MCF 10A (cell line): Measurements from ENCODE around the gene SHROOM3. TPM values are rescaled to one million over a fixed set of nuclear protein-coding genes. Genes with fewer than 3 reads are reported as not detected.

Experiments used
- BruUV-seq: library from RNA; stranded (reverse); fragments of 400-500 nt; replicated peaks from 2 replicates; lab custom pipeline; 2021; lab: Mats Ljungman, UMichigan
- CTCF ChIA-PET: fragments of 300-600 bp; sonication (Branson Sonifier 250); formaldehyde crosslinking; extraction: SDS; loops from one replicate; lab custom pipeline; 2021; ENCODE audit warnings: antibody characterized with exemption, inconsistent platforms; lab: Yijun Ruan, JAX
- POLR2A ChIA-PET: fragments of 300-600, 350-650 bp; sonication (Branson Sonifier 250); formaldehyde crosslinking; extraction: SDS; loops from one replicate; lab custom pipeline; 2020; ENCODE audit warnings: antibody characterized with exemption, inconsistent platforms; lab: Yijun Ruan, JAX
- DNase-seq: peaks from one replicate; pipeline ENCODE4 v3.0.0-alpha.2; 2018; ENCODE audit not compliant: unreplicated experiment
- H3K27ac Mint-ChIP-seq: one replicate; pipeline ENCODE4 v1.8.0; 2022; ENCODE audit warnings: mild to moderate bottlenecking, low read depth, mixed read lengths; ENCODE audit not compliant: unreplicated experiment
- H3K27me3 Mint-ChIP-seq: one replicate; pipeline ENCODE4 v1.8.0; 2022; ENCODE audit warnings: mixed read lengths; ENCODE audit not compliant: insufficient read depth, unreplicated experiment
- H3K36me3 Mint-ChIP-seq: one replicate; pipeline ENCODE4 v1.8.0; 2022; ENCODE audit warnings: mild to moderate bottlenecking, moderate library complexity, mixed read lengths; ENCODE audit not compliant: insufficient read depth, unreplicated experiment
- H3K4me1 Mint-ChIP-seq: one replicate; pipeline ENCODE4 v1.8.0; 2022; ENCODE audit warnings: mixed read lengths; ENCODE audit not compliant: insufficient read depth, unreplicated experiment
- H3K4me3 Mint-ChIP-seq: one replicate; pipeline ENCODE4 v1.8.0; 2022; ENCODE audit warnings: mild to moderate bottlenecking, moderate library complexity, mixed read lengths; ENCODE audit not compliant: unreplicated experiment
- H3K9me3 Mint-ChIP-seq: one replicate; pipeline ENCODE4 v1.8.0; 2022; ENCODE audit warnings: mixed read lengths; ENCODE audit not compliant: unreplicated experiment
- CTCF ChIP-seq: fragments of 200-600 bp; IDR thresholded peaks from one replicate; pipeline ENCODE4 v1.8.0; 2022; ENCODE audit warnings: antibody characterized with exemption, mild to moderate bottlenecking; ENCODE audit not compliant: unreplicated experiment
- intact Hi-C: fragments of 100-400 bp; cut with micrococcal nuclease; formaldehyde crosslinking; loops from 2 replicates; pipeline ENCODE4 v1.14.1; 2022
- total RNA-seq: library from RNA; stranded (reverse); gene quantifications from 2 replicates; pipeline ENCODE4 v1.2.3, GENCODE V29; 2022

Gene SHROOM3
- total RNA-seq, 1 experiment from 2014 or later: 20.7 TPM

- POLR2A ChIA-PET: no interaction called here
- Mint-ChIP-seq H3K9me3 (no peaks in the 10 kb centered on the region), H3K36me3 (peaks cover 13% of the 10 kb centered on the region), H3K4me1 (peaks cover 31% of the 10 kb centered on the region), H3K4me3 (no peak overlapping the region), H3K27ac (no peak overlapping the region), H3K27me3 (no peaks in the 10 kb centered on the region)
- DNase-seq: no peak
- intact Hi-C loops: no loop called here
- no TSS peak for BruUV-seq
- CTCF ChIA-PET: no interaction called here
- TF ChIP-seq CTCF: no peak
Measured at GRCh38 chr4:76696109-76696508, 261.1 kb downstream of the SHROOM3 start.

GRCh38 chr4:76697129-76697803 is 262.2 kb downstream of the SHROOM3 start:
- CTCF ChIA-PET: interaction anchor here (0.6 to 0.7 kb wide), 3 partner anchors 11 to 179 kb away, joined by 3 to 4 read pairs (median 4); no protein-coding TSS in a partner anchor
- H3K4me3 Mint-ChIP-seq: no peak overlapping the region
- H3K9me3 Mint-ChIP-seq: no peaks in the 10 kb centered on the region
- peaks cover 6% of the 10 kb centered on the region for H3K36me3 Mint-ChIP-seq
- no peaks in the 10 kb centered on the region for H3K27me3 Mint-ChIP-seq
- no peak overlapping the region for H3K27ac Mint-ChIP-seq
- no peak for DNase-seq
- TF ChIP-seq CTCF: no peak
- POLR2A ChIA-PET: no interaction called here
- peaks cover 25% of the 10 kb centered on the region for H3K4me1 Mint-ChIP-seq
- BruUV-seq: no TSS peak
- intact Hi-C loops: no loop called here

- no peaks in the 10 kb centered on the region for H3K27me3 Mint-ChIP-seq
- intact Hi-C loops: no loop called here
- BruUV-seq: no TSS peak
- H3K9me3 Mint-ChIP-seq: no peaks in the 10 kb centered on the region
- no peak overlapping the region for H3K27ac Mint-ChIP-seq
- TF ChIP-seq CTCF: no peak
- H3K4me3 Mint-ChIP-seq: no peak overlapping the region
- H3K4me1 Mint-ChIP-seq: peaks cover 25% of the 10 kb centered on the region
- no peak for DNase-seq
- ChIA-PET CTCF (interaction anchor here (0.7 kb wide), 1 partner anchor 179 kb away, joined by 4 read pairs; no protein-coding TSS in a partner anchor), POLR2A (no interaction called here)
- H3K36me3 Mint-ChIP-seq: peaks cover 6% of the 10 kb centered on the region
Measured at GRCh38 chr4:76698141-76698540, 263.1 kb downstream of the SHROOM3 start.

GRCh38 chr4:76699751-76700310 is 264.8 kb downstream of the SHROOM3 start:
- ChIA-PET CTCF (no interaction called here), POLR2A (interaction anchor here (8.1 kb wide), 1 partner anchor 11 kb away, joined by 86 read pairs; no protein-coding TSS in a partner anchor)
- H3K4me3 Mint-ChIP-seq: no peak overlapping the region
- TF ChIP-seq CTCF: no peak
- peaks cover 6% of the 10 kb centered on the region for H3K36me3 Mint-ChIP-seq
- BruUV-seq: no TSS peak
- H3K4me1 Mint-ChIP-seq: peaks cover 35% of the 10 kb centered on the region
- DNase-seq: no peak
- no peak overlapping the region for H3K27ac Mint-ChIP-seq
- no peaks in the 10 kb centered on the region for H3K27me3 Mint-ChIP-seq
- no peaks in the 10 kb centered on the region for H3K9me3 Mint-ChIP-seq
- intact Hi-C loops: no loop called here
